Liver (tissue), 9 donors: Measurements from ENCODE around the gene BRSK1. TPM values are rescaled to one million over a fixed set of nuclear protein-coding genes. Genes with fewer than 3 reads are reported as not detected.

Experiments used
- DNase-seq: peaks from one replicate; pipeline ENCODE4 v3.0.0-alpha.2; 2017; ENCODE audit warnings: low spot score
- H3K27ac ChIP-seq, 2 donors: one replicate each; pipeline ENCODE4 v1.7.0; 2013; ENCODE audit warnings: inconsistent platforms in 2 of 2, low read length in 2 of 2, control low read depth in 1 of 2, low read depth in 1 of 2, mild to moderate bottlenecking in 1 of 2
- H3K27me3 ChIP-seq, 4 donors: one replicate each; pipeline versions ENCODE4 v1.6.1 to v1.7.0; 2013; ENCODE audit warnings: low read length in 3 of 4, inconsistent platforms in 1 of 4, mild to moderate bottlenecking in 1 of 4, moderate library complexity in 1 of 4; ENCODE audit not compliant: control insufficient read depth in 4 of 4, insufficient read depth in 4 of 4
- H3K36me3 ChIP-seq, 4 donors: one replicate each; pipeline versions ENCODE4 v1.6.1 to v1.7.0; 2013; ENCODE audit warnings: low read length in 3 of 4, mild to moderate bottlenecking in 3 of 4, low read depth in 1 of 4, moderate library complexity in 1 of 4; ENCODE audit not compliant: control insufficient read depth in 4 of 4, insufficient read depth in 3 of 4
- H3K4me1 ChIP-seq, 4 donors: one replicate each; pipeline versions ENCODE4 v1.6.1 to v1.7.0; 2013; ENCODE audit warnings: low read length in 3 of 4, mild to moderate bottlenecking in 3 of 4, moderate library complexity in 1 of 4; ENCODE audit not compliant: control insufficient read depth in 4 of 4, insufficient read depth in 4 of 4
- H3K4me3 ChIP-seq, 3 donors: one replicate each; pipeline versions ENCODE4 v1.6.1 to v1.7.0; 2013; ENCODE audit warnings: low read length in 3 of 3, control low read depth in 1 of 3, low read depth in 1 of 3, mild to moderate bottlenecking in 1 of 3
- H3K9ac ChIP-seq, 2 donors: one replicate each; pipeline ENCODE4 v1.7.0; 2013; ENCODE audit warnings: low read length in 2 of 2, mild to moderate bottlenecking in 2 of 2, moderate library complexity in 2 of 2, control low read depth in 1 of 2, low read depth in 1 of 2
- H3K9me3 ChIP-seq, 4 donors: one replicate each; pipeline versions ENCODE4 v1.6.1 to v1.7.0; 2013; ENCODE audit warnings: low read length in 3 of 4; ENCODE audit not compliant: control insufficient read depth in 4 of 4
- EGR1 ChIP-seq, 2 donors: IDR thresholded peaks; 2 replicates each; pipeline ENCODE4 v1.6.1; 2016 to 2018; ENCODE audit warnings: antibody characterized with exemption in 2 of 2, low read depth in 2 of 2
- FOXA1 ChIP-seq: IDR thresholded peaks from 2 replicates; pipeline ENCODE4 v1.6.1; 2016; ENCODE audit warnings: antibody characterized with exemption
- FOXA2 ChIP-seq: IDR thresholded peaks from 2 replicates; pipeline ENCODE4 v1.6.1; 2016; ENCODE audit warnings: antibody characterized with exemption
- GABPA ChIP-seq, 2 donors: IDR thresholded peaks in 1 of 2; conservative IDR thresholded peaks in 1 of 2; 2 replicates each; pipeline ENCODE4 v1.6.1; 2016; ENCODE audit warnings: antibody characterized with exemption in 2 of 2, mild to moderate bottlenecking in 1 of 2, moderate library complexity in 1 of 2
- HNF4A ChIP-seq, 2 donors: conservative IDR thresholded peaks; 2 replicates each; pipeline ENCODE4 v1.6.1; 2016; ENCODE audit warnings: antibody characterized with exemption in 2 of 2, mild to moderate bottlenecking in 2 of 2
- HNF4G ChIP-seq: IDR thresholded peaks from 2 replicates; pipeline ENCODE4 v1.6.1; 2016; ENCODE audit warnings: antibody characterized with exemption
- NR2F2 ChIP-seq: IDR thresholded peaks from 2 replicates; pipeline ENCODE4 v1.6.1; 2016; ENCODE audit warnings: antibody characterized with exemption
- RAD21 ChIP-seq, 2 donors: IDR thresholded peaks; 2 replicates each; pipeline ENCODE4 v1.6.1; 2016; ENCODE audit warnings: antibody characterized with exemption in 2 of 2, mild to moderate bottlenecking in 2 of 2
- RXRA ChIP-seq, 2 donors: IDR thresholded peaks; 2 replicates each; pipeline ENCODE4 v1.6.1; 2017 to 2018; ENCODE audit warnings: antibody characterized with exemption in 2 of 2, mild to moderate bottlenecking in 1 of 2
- SP1 ChIP-seq: IDR thresholded peaks from 2 replicates; pipeline ENCODE4 v1.6.1; 2018; ENCODE audit warnings: antibody characterized with exemption, mild to moderate bottlenecking
- TAF1 ChIP-seq: conservative IDR thresholded peaks from 2 replicates; pipeline ENCODE4 v1.6.1; 2016; ENCODE audit warnings: antibody characterized with exemption, mild to moderate bottlenecking
- YY1 ChIP-seq: IDR thresholded peaks from 2 replicates; pipeline ENCODE4 v1.6.1; 2016; ENCODE audit warnings: antibody characterized with exemption, mild to moderate bottlenecking
- WGBS: extraction: QIAGEN DNeasy Blood & Tissue Kit; methylation state at CpG from one replicate; pipeline ENCODE4 v1.1.7; 2013; 5-methylcytosine and 5-hydroxymethylcytosine counted together
- polyA plus RNA-seq, 2 donors: library from polyadenylated mRNA; stranded (reverse) in 1 of 2; unstranded in 1 of 2; fragments of 200-250 nt in 1 of 2; fragments of >200 nt in 1 of 2; fragmentation: Nextera tagmentation in 1 of 2; extraction: Ambion mirVana in 1 of 2; gene quantifications; one replicate each; pipeline versions ENCODE4 v1.2.1 to v1.2.3, GENCODE V29; 2013 to 2015
- total RNA-seq, 2 donors: library from RNA; depleted of rRNA; stranded (reverse); fragments of >200 nt; gene quantifications; one replicate each; pipeline ENCODE4 v1.2.3, GENCODE V29; 2014
- TF ChIP-seq, protein P1 (sequence below): IDR thresholded peaks from 2 replicates; pipeline ENCODE4 v1.6.1; 2016; ENCODE audit warnings: antibody characterized with exemption, mild to moderate bottlenecking
- TF ChIP-seq, protein P2 (sequence below): IDR thresholded peaks from 2 replicates; pipeline ENCODE4 v1.6.1; 2016; ENCODE audit warnings: antibody characterized with exemption
- TF ChIP-seq, protein P3 (sequence below): IDR thresholded peaks from 2 replicates; pipeline ENCODE4 v1.6.1; 2016; ENCODE audit warnings: antibody characterized with exemption
- TF ChIP-seq, protein P4 (sequence below): fragments of 150-350 bp; IDR thresholded peaks from 2 replicates; pipeline ENCODE4 v1.5.1; 2017; ENCODE audit warnings: improper control_type of control experiment, low read depth, low read length; ENCODE audit not compliant: missing input control
- TF ChIP-seq, protein P5 (sequence below): IDR thresholded peaks from 2 replicates; pipeline ENCODE4 v1.6.1; 2016; ENCODE audit warnings: antibody characterized with exemption
- donor health status: healthy.
- donor health status: healthy.
- donor health status: healthy.
- donor health status: healthy.
- donor health status: healthy.

BRSK1 gene
- total and polyA plus RNA-seq, 4 donors, result 0.10 to 0.65 (median 0.42) TPM; not detected in 1

DNA sequence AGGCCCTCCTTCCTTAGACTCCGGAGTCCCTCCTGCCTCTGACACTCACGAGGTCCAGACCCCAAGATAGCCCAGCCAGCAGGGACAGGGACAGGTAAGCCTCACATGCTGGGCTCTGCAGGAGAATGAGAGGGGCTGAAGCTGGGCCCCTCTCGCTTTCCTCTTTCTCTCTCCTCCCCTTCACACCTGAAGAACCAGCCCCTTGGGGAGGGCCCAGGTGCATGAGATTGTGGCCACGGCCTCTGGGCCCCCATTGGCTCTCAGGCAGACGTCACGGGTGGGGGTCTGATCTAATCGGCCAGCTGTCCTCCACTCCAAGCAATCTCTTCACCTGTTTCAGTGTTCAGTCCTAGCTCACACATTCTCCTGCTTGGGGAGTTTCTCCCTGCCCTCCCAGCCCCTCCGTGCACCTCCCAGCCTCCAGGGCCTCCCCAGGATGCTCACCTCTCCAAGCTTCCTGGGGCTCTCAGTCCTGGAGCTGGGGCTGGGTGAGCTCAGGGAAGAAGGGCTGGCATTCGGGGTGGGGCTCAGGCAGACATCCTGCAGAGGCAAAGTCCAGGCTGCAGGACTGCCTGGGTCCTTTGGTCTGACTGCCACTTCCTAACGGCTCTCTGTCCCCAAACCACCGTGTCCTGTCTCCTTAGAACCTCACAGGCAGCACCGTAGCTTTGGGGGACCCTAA, 38.5 kb downstream of the BRSK1 start:
- no peaks in the 10 kb centered on the region for H3K4me1 ChIP-seq
- no peak overlapping the region for H3K27ac ChIP-seq
- 58% methylated on average over 12 of the region's 12 CpGs for WGBS
- no peak overlapping the region for H3K9ac ChIP-seq
- DNase-seq, result no peak
- H3K36me3 ChIP-seq, result no peaks in the 10 kb centered on the region
- H3K9me3 ChIP-seq, result no peaks in the 10 kb centered on the region
- no peak for TF ChIP-seq TAF1
- TF ChIP-seq, protein P1, sequence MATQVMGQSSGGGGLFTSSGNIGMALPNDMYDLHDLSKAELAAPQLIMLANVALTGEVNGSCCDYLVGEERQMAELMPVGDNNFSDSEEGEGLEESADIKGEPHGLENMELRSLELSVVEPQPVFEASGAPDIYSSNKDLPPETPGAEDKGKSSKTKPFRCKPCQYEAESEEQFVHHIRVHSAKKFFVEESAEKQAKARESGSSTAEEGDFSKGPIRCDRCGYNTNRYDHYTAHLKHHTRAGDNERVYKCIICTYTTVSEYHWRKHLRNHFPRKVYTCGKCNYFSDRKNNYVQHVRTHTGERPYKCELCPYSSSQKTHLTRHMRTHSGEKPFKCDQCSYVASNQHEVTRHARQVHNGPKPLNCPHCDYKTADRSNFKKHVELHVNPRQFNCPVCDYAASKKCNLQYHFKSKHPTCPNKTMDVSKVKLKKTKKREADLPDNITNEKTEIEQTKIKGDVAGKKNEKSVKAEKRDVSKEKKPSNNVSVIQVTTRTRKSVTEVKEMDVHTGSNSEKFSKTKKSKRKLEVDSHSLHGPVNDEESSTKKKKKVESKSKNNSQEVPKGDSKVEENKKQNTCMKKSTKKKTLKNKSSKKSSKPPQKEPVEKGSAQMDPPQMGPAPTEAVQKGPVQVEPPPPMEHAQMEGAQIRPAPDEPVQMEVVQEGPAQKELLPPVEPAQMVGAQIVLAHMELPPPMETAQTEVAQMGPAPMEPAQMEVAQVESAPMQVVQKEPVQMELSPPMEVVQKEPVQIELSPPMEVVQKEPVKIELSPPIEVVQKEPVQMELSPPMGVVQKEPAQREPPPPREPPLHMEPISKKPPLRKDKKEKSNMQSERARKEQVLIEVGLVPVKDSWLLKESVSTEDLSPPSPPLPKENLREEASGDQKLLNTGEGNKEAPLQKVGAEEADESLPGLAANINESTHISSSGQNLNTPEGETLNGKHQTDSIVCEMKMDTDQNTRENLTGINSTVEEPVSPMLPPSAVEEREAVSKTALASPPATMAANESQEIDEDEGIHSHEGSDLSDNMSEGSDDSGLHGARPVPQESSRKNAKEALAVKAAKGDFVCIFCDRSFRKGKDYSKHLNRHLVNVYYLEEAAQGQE, result no peak
- TF ChIP-seq GABPA (IDR thresholded peaks at IDR 0.05 in 1 of 2, conservative IDR thresholded peaks at IDR 0.05 in 1 of 2), result no peak
- TF ChIP-seq RAD21 (IDR thresholded peaks at IDR 0.05), result no peak
- TF ChIP-seq, protein P2, sequence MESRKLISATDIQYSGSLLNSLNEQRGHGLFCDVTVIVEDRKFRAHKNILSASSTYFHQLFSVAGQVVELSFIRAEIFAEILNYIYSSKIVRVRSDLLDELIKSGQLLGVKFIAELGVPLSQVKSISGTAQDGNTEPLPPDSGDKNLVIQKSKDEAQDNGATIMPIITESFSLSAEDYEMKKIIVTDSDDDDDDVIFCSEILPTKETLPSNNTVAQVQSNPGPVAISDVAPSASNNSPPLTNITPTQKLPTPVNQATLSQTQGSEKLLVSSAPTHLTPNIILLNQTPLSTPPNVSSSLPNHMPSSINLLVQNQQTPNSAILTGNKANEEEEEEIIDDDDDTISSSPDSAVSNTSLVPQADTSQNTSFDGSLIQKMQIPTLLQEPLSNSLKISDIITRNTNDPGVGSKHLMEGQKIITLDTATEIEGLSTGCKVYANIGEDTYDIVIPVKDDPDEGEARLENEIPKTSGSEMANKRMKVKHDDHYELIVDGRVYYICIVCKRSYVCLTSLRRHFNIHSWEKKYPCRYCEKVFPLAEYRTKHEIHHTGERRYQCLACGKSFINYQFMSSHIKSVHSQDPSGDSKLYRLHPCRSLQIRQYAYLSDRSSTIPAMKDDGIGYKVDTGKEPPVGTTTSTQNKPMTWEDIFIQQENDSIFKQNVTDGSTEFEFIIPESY, result no peak
- TF ChIP-seq FOXA2, result no peak
- no peak for TF ChIP-seq FOXA1
- no peak for TF ChIP-seq EGR1 (IDR thresholded peaks at IDR 0.05; ENCODE audit: low read depth in 2 of 2)
- no peak for TF ChIP-seq SP1
- TF ChIP-seq, protein P3, sequence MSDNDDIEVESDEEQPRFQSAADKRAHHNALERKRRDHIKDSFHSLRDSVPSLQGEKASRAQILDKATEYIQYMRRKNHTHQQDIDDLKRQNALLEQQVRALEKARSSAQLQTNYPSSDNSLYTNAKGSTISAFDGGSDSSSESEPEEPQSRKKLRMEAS, result no peak
- TF ChIP-seq YY1, result no peak
- TF ChIP-seq HNF4A (conservative IDR thresholded peaks at IDR 0.05), result no peak
- TF ChIP-seq RXRA (IDR thresholded peaks at IDR 0.05), result no peak
- TF ChIP-seq, protein P4, sequence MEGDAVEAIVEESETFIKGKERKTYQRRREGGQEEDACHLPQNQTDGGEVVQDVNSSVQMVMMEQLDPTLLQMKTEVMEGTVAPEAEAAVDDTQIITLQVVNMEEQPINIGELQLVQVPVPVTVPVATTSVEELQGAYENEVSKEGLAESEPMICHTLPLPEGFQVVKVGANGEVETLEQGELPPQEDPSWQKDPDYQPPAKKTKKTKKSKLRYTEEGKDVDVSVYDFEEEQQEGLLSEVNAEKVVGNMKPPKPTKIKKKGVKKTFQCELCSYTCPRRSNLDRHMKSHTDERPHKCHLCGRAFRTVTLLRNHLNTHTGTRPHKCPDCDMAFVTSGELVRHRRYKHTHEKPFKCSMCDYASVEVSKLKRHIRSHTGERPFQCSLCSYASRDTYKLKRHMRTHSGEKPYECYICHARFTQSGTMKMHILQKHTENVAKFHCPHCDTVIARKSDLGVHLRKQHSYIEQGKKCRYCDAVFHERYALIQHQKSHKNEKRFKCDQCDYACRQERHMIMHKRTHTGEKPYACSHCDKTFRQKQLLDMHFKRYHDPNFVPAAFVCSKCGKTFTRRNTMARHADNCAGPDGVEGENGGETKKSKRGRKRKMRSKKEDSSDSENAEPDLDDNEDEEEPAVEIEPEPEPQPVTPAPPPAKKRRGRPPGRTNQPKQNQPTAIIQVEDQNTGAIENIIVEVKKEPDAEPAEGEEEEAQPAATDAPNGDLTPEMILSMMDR, result no peak
- TF ChIP-seq HNF4G, result no peak
- H3K27me3 ChIP-seq, result peaks cover 0 to 2% (median 0%) of the 10 kb centered on the region in 4 donors
- no peak overlapping the region for H3K4me3 ChIP-seq

DNA sequence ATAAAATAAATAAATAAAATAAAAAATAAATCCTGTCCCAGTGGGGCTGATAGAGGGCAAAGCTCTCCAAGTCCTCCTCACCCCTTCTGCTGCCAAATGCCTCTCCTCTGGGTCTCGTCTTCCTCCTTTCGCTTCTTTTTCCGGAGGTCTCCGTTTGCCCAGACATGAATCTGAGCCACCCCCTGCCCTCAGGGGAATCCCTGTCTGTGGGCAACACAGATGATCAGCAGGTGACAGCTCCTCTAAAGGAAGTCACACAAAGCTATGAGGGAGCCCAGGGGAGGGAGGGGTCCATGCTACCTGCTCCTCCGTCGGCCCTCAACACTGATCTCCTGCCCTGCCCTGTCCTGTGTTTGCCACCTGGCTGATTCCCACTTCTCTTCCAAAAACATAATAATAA, 40.9 kb downstream of the BRSK1 start:
- no peak for DNase-seq
- TF ChIP-seq, protein P5, sequence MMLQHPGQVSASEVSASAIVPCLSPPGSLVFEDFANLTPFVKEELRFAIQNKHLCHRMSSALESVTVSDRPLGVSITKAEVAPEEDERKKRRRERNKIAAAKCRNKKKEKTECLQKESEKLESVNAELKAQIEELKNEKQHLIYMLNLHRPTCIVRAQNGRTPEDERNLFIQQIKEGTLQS, result no peak
- TF ChIP-seq EGR1 (IDR thresholded peaks at IDR 0.05; ENCODE audit: low read depth in 2 of 2), result no peak
- TF ChIP-seq, protein P1, result no peak
- no peak for TF ChIP-seq NR2F2
- no peak for TF ChIP-seq RXRA (IDR thresholded peaks at IDR 0.05)
- no peaks in the 10 kb centered on the region for H3K9me3 ChIP-seq
- peaks cover 0 to 2% (median 0%) of the 10 kb centered on the region in 4 donors for H3K27me3 ChIP-seq
- H3K27ac ChIP-seq, result no peak overlapping the region
- no peaks in the 10 kb centered on the region for H3K4me1 ChIP-seq
- 88% methylated on average over 6 of the region's 6 CpGs for whole genome bisulfite sequencing
- H3K9ac ChIP-seq, result no peak overlapping the region
- no peak overlapping the region for H3K4me3 ChIP-seq
- H3K36me3 ChIP-seq, result no peaks in the 10 kb centered on the region
